ENCODE data around the gene CDK6.

DNA sequence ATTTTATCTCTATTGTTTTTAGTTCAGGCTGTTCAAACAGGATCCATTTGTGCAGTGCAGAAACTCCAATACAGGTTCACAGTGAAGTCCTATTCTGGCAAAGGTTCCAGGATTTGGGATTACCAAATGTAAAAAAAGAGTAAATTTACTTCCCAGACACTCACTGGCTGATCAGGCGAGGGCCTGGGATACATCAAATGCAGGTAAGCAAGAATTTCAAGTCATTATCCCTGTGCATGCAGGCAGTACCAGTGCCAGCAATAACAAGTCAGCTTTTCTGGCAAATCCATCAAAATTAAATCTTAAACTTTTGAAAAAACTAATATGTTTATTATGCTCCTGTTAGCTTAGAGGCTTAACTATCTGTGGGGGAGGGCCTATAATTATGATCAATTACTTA lies 6.3 kb downstream of the CDK6 start:
- TF ChIP-seq, protein P1, sequence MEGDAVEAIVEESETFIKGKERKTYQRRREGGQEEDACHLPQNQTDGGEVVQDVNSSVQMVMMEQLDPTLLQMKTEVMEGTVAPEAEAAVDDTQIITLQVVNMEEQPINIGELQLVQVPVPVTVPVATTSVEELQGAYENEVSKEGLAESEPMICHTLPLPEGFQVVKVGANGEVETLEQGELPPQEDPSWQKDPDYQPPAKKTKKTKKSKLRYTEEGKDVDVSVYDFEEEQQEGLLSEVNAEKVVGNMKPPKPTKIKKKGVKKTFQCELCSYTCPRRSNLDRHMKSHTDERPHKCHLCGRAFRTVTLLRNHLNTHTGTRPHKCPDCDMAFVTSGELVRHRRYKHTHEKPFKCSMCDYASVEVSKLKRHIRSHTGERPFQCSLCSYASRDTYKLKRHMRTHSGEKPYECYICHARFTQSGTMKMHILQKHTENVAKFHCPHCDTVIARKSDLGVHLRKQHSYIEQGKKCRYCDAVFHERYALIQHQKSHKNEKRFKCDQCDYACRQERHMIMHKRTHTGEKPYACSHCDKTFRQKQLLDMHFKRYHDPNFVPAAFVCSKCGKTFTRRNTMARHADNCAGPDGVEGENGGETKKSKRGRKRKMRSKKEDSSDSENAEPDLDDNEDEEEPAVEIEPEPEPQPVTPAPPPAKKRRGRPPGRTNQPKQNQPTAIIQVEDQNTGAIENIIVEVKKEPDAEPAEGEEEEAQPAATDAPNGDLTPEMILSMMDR (IDR thresholded peaks at IDR 0.05 in 4 of 5, conservative IDR thresholded peaks at IDR 0.05 in 1 of 5) = no peak
- no peak for TF ChIP-seq POLR2A (IDR thresholded peaks at IDR 0.05)
